Loucy (cell line): ENCODE data around the gene CCNB1.
A peak's percentile ranks its signal among the peaks of the same experiment; 100 is the strongest.

Experiments used
- H2AFZ ChIP-seq: fragments of 200-600 bp; sonication (generic); 2 replicates; pipeline ENCODE4 v1.6.0; 2016; ENCODE audit warnings: antibody characterized with exemption, mild to moderate bottlenecking, low read length, moderate library complexity
- H3F3A ChIP-seq: fragments of 200-600 bp; 2 replicates; pipeline ENCODE4 v1.6.0; 2016; ENCODE audit warnings: antibody characterized with exemption, low read depth, mild to moderate bottlenecking
- H3K27me3 ChIP-seq: fragments of 200-600 bp; sonication (generic); 2 replicates; pipeline ENCODE4 v1.6.1; 2014; ENCODE audit warnings: low read length, mild to moderate bottlenecking; ENCODE audit not compliant: insufficient read depth, poor library complexity, severe bottlenecking
- H3K36me3 ChIP-seq: fragments of 200-600 bp; sonication (generic); 2 replicates; pipeline ENCODE4 v1.6.1; 2016; ENCODE audit warnings: low read length; ENCODE audit not compliant: insufficient read depth
- H3K4me1 ChIP-seq: fragments of 200-600 bp; sonication (generic); 2 replicates; pipeline ENCODE4 v1.5.1; 2014; ENCODE audit warnings: low read length, mild to moderate bottlenecking; ENCODE audit not compliant: insufficient read depth, poor library complexity, severe bottlenecking
- H3K4me2 ChIP-seq: fragments of 200-600 bp; sonication (generic); 2 replicates; pipeline ENCODE4 v1.6.0; 2014; ENCODE audit warnings: antibody characterized with exemption, low read length, low read depth, mild to moderate bottlenecking; ENCODE audit not compliant: poor library complexity, severe bottlenecking
- H3K4me3 ChIP-seq: fragments of 200-600 bp; sonication (generic); 2 replicates; pipeline ENCODE4 v1.5.1; 2014; ENCODE audit warnings: low read length, mild to moderate bottlenecking, mixed read lengths; ENCODE audit not compliant: poor library complexity, severe bottlenecking
- H3K79me2 ChIP-seq: fragments of 200-600 bp; sonication (generic); 2 replicates; pipeline ENCODE4 v1.6.1; 2014; ENCODE audit warnings: low read length; ENCODE audit not compliant: insufficient read depth
- H3K9ac ChIP-seq: fragments of 200-600 bp; sonication (generic); 2 replicates; pipeline ENCODE4 v1.6.0; 2014; ENCODE audit warnings: mild to moderate bottlenecking, low read depth, low read length, moderate library complexity; ENCODE audit not compliant: poor library complexity, severe bottlenecking
- H3K9me2 ChIP-seq: fragments of 200-600 bp; sonication (generic); replicated peaks from 2 replicates; pipeline ENCODE4 v1.6.1; 2016; ENCODE audit warnings: low read depth, low read length, mixed read lengths
- H3K9me3 ChIP-seq: fragments of 200-600 bp; sonication (generic); 2 replicates; pipeline ENCODE4 v1.6.1; 2014; ENCODE audit warnings: mild to moderate bottlenecking, antibody characterized with exemption, low read length, low read depth; ENCODE audit not compliant: insufficient read depth
- H4K20me1 ChIP-seq: fragments of 200-600 bp; sonication (generic); 2 replicates; pipeline ENCODE4 v1.6.0; 2014; ENCODE audit warnings: antibody characterized with exemption, low read length, mild to moderate bottlenecking; ENCODE audit not compliant: insufficient read depth, poor library complexity, severe bottlenecking
- CTCF ChIP-seq: fragments of 200-600 bp; sonication (generic); conservative IDR thresholded peaks from 2 replicates; pipeline ENCODE4 v1.5.1; 2014; ENCODE audit warnings: mild to moderate bottlenecking, antibody characterized with exemption, low read length
- EZH2phosphoT487 ChIP-seq: fragments of 200-600 bp; IDR thresholded peaks from 2 replicates; pipeline ENCODE4 v1.6.1; 2018; ENCODE audit warnings: antibody characterized with exemption, mild to moderate bottlenecking, moderate library complexity, borderline replicate concordance

CCNB1 gene

GRCh38 chr5:69166686-69167492, at the start of gene CCNB1:
Gene CCNB1 (plus strand): TSS chr5:69167150. CDS start chr5:69167263, 113 bp downstream.
- no peaks in the 10 kb centered on the region for H3K9me3 ChIP-seq
- H3K27me3 ChIP-seq = no peaks in the 10 kb centered on the region
- H3K36me3 ChIP-seq = peaks cover 14% of the 10 kb centered on the region; the same call in 1 of the 2 replicates
- peak within 1 kb of the TSS; percentile 94 for H3K4me3 ChIP-seq
- H3K9me2 ChIP-seq = no peaks in the 10 kb centered on the region
- peak within 1 kb of the TSS; percentile 97 for H3K9ac ChIP-seq
- H3K79me2 ChIP-seq = peaks cover 49% of the 10 kb centered on the region
- no peak for TF ChIP-seq EZH2phosphoT487
- TF ChIP-seq CTCF = no peak
- peaks cover 13% of the 10 kb centered on the region for H4K20me1 ChIP-seq
- H3F3A ChIP-seq = no peaks in the 10 kb centered on the region
- peaks cover 40% of the 10 kb centered on the region for H3K4me1 ChIP-seq
- peak within 1 kb of the TSS; percentile 95 for H3K4me2 ChIP-seq
- H2AFZ ChIP-seq = peak within 1 kb of the TSS; percentile 86

- Histone ChIP-seq H3K9me3 (no peaks in the 10 kb centered on the region), H3K36me3 (peaks cover 25% of the 10 kb centered on the region; the same call in 1 of the 2 replicates), H3K4me3 (no peak overlapping the region), H3K4me2 (no peak overlapping the region), H4K20me1 (no peaks in the 10 kb centered on the region), H3K4me1 (no peaks in the 10 kb centered on the region), H3K9me2 (no peaks in the 10 kb centered on the region), H2AFZ (no peak overlapping the region), H3K9ac (no peak overlapping the region), H3K79me2 (no peaks in the 10 kb centered on the region), H3K27me3 (no peaks in the 10 kb centered on the region), H3F3A (no peaks in the 10 kb centered on the region)
- TF ChIP-seq CTCF = no peak
- no peak for TF ChIP-seq EZH2phosphoT487
These were observed 37.5 kb upstream of the CCNB1 start for GRCh38 chr5:69129413-69129812.

- Histone ChIP-seq H3K4me1 (no peaks in the 10 kb centered on the region), H3F3A (no peaks in the 10 kb centered on the region), H3K79me2 (no peaks in the 10 kb centered on the region), H3K36me3 (peaks cover 19% of the 10 kb centered on the region; the same call in 1 of the 2 replicates), H3K9me2 (no peaks in the 10 kb centered on the region), H3K4me2 (no peak overlapping the region), H3K9me3 (no peaks in the 10 kb centered on the region), H2AFZ (no peak overlapping the region), H3K9ac (no peak overlapping the region), H4K20me1 (no peaks in the 10 kb centered on the region), H3K27me3 (no peaks in the 10 kb centered on the region), H3K4me3 (no peak overlapping the region)
- no peak for TF ChIP-seq CTCF
- no peak for TF ChIP-seq EZH2phosphoT487
These were observed 36.7 kb upstream of the CCNB1 start for GRCh38 chr5:69130241-69130640.
